ENCODE data around the gene ATP5F1E.
"Not testable (repeated sequence)": the region's sequence is repeated elsewhere in the genome, so short reads cannot be mapped to it uniquely, and the experiment has no call there.

ATP5F1E gene

GRCh38 chr20:59018817-59019216 lies 13.3 kb downstream of the ATP5F1E start:
- no peak for DNase-seq

GRCh38 chr20:59017493-59018231 lies 14.5 kb downstream of the ATP5F1E start:
- no peak for DNase-seq

- no peak for DNase-seq
These were observed 15.2 kb downstream of the ATP5F1E start for GRCh38 chr20:59016795-59017492.

- no peak for DNase-seq
These were observed 16.1 kb downstream of the ATP5F1E start for GRCh38 chr20:59015812-59016711.

DNA sequence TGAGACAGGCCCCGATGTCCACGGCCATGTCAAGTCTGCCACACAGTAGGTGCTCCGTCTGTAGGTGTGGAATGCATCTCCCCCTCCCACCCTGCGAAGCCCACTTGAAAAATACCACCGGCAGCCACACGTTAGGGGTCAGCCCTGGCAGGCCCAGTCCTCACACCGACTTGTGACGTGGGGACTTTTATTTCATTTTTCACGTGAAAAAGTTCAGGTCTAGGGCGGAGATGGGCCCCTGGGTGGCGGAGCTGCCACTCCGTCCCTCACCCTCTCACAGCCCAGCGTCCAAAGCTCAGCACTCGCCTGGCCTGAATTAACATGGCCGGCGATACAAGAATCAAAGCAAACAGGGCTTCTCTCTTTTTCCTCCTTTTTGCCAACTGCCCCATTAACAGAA lies 16.7 kb downstream of the ATP5F1E start:
- no peak for DNase-seq

DNA sequence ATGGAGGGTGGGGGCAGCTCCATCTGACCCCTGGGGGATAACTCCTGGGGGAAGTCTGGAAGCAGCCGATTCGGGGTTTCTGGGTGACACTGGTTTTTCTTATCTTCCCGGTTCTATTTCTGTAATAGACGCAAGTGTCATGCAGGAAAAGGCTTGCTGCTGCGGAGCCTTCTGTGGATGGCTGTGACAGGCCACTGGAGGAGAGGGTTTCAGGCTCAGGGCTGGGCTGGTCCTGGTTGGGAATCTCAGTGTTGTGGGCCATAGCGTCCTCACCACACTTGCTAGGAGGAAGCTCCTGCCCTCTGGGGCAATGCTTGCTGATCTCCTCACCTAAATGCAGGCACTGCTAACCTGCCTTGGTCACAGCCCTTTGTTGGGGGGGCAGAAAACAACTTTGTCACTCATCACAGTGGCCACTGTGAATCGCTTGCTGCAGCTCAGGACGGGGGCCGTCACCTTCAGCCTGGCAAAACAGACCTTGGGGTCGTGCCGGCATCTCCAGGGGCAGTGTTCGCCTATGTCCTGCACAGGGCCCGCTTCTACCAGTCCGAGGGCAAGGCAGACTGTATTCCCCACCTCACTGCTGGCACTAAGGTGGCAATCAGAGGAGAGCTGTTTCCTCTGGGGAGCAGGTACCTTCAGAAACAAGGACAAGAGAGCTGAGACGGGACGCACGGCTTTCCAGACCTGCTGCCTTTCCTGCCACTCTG lies 17.3 kb downstream of the ATP5F1E start:
- no peak for DNase-seq

DNA sequence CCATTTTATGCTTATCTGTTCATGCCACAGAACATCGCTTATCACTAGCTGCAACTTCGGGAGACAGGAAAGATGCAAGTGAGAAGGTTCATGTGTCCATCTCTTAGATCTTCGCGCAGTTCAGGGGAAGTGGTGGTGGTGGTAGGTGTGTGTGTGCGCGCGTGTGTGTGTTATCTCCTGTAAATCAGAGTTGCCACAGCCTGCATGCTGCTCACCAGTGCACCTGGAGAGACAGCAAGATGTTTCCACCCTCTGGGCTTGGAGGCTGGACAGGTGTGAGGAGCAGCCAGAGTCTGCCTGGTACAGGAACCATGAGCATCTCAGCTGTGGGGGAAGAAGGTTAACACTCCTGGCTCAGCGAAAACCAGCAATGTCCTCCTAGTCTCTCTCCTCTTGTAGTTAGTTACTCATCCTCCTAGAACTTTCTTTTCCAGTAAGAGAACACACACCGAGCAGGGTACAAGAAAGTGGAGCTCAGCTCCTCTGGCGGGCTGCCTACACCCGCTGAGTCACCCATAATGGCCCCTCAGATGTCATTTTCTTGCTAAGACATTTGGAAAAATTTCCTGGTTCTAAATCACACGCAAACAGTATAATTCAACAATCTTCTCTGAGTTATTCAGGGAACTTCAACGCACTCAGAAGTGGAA lies 18.1 kb downstream of the ATP5F1E start:
- no peak for DNase-seq

DNA sequence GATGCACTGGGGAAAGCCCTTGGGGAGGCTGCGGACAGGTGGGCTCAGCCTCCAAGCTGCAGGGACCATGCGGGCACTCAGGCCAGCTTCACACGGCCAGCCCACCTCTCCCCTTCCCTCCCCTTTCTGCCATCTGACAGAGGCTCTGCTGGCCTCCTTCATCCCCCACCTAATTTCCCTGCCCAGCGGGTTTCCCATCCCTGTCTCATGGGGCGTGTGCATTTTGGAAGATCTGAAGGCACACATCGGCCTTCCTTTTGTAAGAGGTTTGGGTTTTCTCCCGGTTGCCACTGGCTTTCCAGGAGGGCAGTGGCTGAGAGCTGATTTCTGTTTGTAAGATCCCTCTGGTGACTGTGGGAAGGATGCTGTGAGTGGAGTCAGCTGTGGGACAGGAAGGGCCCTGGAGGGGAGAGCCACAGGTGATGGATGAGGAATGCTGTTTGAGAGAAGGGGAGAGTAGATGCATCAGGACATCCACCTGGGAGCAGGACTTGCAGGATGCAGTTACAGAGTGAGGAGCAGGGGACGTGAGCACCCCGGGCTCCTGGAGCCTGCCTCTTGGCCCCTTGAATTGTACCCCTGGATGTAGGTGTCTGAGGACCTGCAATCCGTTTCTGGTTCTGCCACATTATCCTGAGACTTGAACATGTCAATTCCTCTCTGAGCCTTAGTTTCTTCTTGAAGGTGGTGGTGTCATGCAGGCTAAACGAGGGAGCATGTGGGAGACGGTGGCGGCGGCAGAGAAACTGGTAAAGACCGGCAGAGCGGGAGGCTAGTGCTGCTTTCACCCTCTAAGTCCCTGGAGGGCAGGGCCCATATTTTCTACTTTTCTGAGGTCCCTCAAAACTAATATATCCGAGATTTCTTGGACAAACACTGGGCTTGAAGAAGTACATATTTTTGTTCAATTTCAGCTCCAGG lies 18.8 kb downstream of the ATP5F1E start:
- DNase-seq: no peak

DNA sequence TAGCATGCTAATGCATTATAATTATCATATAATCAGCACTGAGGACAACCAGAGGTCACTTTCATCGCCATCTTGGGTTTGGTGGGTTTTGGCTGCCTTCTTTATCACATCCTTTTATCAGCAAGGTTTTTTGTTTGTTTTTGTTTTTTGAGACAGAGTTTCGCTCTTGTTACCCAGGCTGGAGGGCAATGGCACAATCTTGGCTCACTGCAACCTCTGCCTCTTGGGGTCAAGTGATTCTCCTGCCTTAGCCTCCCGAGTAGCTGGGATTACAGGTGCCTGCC lies 20.3 kb downstream of the ATP5F1E start:
- not testable (repeated sequence) for DNase-seq

DNA sequence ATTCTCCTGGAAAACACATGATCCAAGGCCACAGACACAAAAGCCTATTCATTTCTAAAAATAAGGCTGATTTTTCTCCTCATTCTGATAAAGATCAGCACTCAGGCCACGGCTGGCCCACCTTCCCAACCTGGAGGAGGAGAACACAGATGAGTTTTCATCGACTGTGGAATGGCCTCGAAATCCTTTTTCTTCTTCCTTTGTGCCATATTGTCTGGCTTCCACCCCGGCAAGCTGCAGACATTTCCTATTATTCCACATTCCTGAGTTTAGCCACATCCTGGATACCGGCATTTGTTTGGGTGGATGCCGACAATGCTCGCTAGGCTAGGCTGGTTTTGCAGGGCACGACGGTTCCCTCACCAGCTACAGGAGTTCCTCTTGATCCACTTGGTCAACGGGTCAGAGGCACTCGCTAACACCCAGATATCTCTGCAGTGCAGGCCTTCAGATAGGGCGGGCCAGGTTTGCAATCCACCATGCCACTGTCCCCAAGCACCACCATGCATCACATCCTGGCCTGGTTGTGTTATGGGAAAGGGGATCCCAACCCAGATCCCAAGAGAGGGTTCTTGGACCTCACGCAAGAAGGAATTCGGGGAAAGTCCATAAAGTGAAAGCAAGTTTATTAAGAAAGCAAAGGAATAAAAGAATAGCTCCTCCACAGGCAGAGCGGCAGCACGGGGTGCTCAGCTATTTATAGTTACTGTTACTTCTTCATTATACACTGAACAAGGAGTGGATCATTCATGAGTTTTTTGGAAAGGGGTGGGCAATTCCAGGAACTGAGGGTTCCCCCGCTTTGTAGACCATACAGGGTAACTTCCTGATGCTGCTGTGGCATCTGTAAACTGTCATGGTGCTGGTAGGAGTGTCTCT lies 20.9 kb downstream of the ATP5F1E start:
- peak in 1 of 2 donors; percentile 21 for DNase-seq

- no peak for DNase-seq
These were observed 21.7 kb downstream of the ATP5F1E start for GRCh38 chr20:59010321-59010994.

- DNase-seq: no peak
These were observed 23.3 kb downstream of the ATP5F1E start for GRCh38 chr20:59008715-59009336.

DNA sequence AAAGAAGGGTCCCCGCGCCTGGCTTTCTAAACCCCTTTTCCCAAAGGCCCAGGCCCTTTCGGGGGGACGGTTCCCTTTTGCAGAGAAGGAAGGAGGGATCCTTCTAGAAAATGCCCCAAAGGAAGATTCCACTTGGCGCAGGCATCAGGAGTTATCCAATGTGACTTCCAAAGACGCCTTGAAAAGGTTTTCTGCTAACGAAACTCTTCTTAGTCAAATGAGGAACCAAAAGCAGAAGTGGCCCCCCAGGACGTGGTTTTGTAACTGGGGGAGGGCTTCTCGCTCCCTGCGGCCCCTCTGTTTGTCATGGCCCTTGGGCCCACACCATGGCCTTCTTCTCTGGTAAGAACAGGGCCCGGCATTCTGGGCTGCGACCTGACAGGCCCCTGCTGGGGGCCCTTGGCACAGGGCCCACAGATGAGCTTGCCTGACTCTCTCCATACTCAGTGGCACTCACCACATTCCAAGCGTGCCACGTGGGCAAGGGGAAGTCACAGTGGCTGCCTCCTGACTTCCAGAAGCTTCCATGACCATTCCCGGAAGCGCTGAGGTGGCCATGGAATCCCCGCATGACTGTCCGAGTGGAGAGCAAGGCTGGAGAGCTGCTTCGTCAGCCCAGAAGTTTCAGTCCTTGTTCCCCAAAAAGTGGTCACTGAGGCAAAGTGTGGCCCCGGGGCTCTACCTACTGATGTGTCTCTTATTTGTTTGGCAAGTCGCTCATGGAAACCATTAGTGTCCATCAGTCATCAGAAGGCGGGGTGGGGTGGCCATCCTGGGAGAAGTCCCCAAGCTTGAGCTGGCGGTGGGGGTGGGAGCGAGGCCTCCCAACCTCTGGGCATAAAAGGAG lies 24.2 kb downstream of the ATP5F1E start:
- DNase-seq: peak in 1 of 2 donors; percentile 36

DNA sequence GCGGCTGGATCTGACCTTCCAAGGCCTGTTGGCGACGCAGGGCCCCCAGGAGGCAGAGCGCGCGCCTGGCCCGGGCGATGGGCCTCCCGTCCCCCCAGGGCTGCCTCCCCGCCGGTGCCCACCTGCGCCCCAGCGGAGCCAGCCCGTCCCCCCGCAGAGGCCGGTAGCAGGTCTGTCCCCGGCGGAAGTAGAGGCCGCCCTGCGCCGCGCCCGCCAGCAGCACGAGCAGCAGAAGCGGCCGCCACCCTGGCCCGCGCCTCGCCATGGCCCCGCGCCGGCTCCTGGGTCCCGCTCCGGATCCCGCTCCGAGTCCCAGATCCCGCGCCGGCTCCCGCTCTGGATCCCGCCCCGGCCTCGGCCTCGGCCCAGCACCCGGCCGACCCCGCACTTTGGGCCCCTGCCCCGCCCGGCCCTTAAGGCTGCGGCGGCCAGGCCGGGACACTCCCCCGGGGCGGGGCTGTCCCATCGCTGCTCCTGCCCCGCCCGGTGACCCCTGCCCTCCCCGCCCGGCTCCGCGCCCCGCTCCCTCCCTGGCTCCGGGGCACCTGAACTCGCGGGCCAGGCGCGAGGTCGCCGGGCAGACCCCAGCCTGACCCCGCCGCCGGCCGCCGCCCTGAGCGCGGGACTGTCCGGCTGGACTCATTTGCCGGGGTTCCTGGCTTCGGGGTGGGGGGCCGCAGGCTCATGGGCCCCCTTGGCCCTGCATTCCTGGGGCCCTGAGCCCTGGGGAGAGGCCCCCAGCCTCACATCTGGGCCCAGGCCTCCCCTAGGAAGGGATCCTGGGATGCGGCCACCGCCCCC lies 25.1 kb downstream of the ATP5F1E start, which contains the start of gene CTSZ:
Gene CTSZ, minus strand, starts transcription at position 391 of the 801 bp plus-strand sequence. Its CDS starts 126 bp downstream, at position 265.
- DNase-seq: peak in 1 of 2 donors; percentile 16

DNA sequence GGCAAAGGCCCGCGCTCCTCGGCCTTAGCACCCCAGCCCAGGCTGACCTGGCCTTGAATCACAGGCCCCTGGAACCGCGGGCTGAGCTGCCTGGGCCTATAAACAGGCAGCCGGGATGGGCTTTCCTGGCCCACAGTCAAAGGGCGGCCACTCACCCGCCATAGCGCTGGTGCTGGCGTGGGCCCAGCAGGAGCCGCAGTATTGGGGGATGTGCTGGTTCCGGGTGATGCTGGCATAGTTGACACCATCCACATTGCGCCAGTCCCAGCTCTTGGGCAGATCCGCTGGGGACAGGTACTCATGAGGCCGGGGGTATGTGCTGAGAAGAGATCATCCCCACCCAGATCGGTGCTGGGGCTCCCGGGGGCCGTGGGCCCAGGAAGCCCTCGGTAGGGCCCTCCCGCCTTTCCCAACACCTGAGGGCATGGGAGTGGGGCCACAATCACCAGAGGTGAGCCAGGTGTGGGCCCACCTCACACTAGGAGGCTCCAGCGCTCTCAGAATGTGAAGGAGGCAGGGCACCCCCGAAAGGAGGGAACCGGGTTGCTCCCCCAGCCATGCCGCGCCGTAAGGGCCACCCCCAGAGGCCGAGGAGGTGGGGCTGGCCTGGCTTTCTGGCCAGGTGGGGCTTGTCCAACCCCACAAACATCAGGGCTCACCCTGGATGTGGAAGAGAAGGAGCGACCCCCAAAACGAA lies 25.8 kb downstream of the ATP5F1E start:
- DNase-seq: no peak

GRCh38 chr20:59005523-59006166 lies 26.5 kb downstream of the ATP5F1E start:
- DNase-seq: no peak

Measured in hippocampal formation (tissue), 2 donors.